GM19328 (cell line): ENCODE measurements around the gene SFTPD.
"Not testable (repeated sequence)": the region's sequence is repeated elsewhere in the genome, so short reads cannot be mapped to it uniquely, and the experiment has no call there.

Experiments used
- ATAC-seq: cut with Tn5 transposase; IDR thresholded peaks from one replicate; pipeline ENCODE4 v1.9.1; 2021; ENCODE audit warnings: mild to moderate bottlenecking, moderate library complexity; ENCODE audit not compliant: unreplicated experiment

Gene SFTPD

DNA sequence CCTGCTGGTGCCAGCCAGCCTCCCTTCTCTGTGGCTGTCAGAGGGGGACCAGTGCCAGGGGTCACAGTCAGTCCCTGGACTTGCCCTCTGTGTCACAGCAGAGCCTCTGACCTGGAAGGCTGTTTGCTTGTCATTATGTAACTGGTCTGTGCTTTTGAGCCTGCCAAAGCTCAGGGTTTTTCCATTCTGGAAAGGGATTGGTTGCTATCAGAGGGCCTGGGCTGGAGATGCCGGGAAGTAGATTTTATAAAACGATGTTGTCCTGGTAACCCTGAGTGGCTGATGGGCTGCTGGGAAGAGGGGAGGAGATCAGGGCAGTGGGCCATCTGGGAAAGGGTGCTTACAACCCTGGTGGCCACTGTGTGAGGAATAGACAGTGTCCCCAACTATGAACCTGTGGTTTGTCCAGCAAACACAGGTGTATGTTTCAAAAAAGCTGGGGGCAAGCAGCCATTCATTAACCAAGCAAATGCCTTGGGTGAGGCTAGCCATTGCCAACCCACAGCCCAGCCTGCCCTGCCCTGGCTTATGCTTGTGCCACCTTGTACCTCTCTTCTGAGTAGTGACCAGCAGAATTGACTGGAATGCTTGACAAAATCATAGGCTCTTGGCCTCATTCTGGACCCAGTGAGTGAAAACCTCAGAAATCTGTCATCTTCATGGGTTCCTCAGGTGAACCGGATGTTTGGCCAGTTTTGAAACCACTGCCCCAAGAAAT, 21.6 kb downstream of the SFTPD start:
- ATAC-seq, result no peak

GRCh38 chr10:79926037-79926436, 22.9 kb downstream of the SFTPD start:
- no peak for ATAC-seq

DNA sequence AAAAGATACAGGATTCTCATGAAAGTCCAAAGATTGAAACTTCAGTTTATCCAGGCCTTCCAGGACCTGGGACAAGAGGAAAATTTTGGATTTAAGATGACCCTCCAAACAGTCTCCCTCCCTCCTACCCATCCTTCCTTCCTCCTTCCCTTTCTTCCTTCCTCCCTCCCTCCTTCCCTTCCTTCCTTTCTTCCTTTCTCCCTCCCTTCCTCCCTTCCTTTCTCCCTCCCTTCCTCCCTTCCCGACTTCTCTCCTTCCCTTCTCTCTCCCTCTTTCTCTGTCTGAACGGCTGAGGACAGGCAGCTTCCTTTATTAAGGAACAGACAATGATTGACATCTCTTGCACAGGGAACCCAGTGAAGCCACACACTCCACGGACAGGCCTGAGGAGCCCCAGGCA, 23.3 kb downstream of the SFTPD start:
- no peak for ATAC-seq

DNA sequence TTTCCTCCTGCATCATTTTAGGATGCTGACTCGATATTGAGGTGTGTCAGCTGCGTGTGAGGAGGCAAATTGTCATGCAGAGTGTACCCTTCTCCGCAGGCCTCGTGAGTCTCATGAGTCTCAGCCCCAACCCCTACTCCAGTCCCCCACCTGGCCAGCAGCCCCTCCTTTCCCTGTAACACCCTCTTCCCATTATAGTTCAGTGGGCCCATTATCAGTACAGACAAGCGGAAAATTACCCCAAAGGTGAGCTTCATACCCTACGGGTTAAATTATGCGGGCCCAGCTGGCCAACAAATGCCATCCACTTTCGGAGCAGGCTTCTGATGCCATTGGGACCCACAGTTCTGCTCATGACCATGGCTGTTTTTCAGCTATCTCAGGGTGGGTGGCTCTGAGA, 25.2 kb downstream of the SFTPD start:
- ATAC-seq, result no peak

GRCh38 chr10:79923145-79923544, 25.8 kb downstream of the SFTPD start:
- ATAC-seq, result no peak

GRCh38 chr10:79922011-79922412, 26.9 kb downstream of the SFTPD start:
- not testable (repeated sequence) for ATAC-seq

- not testable (repeated sequence) for ATAC-seq
Observed at GRCh38 chr10:79915838-79916237, 33.1 kb downstream of the SFTPD start.

GRCh38 chr10:79914512-79914911, 34.4 kb downstream of the SFTPD start:
- ATAC-seq, result not testable (repeated sequence)

DNA sequence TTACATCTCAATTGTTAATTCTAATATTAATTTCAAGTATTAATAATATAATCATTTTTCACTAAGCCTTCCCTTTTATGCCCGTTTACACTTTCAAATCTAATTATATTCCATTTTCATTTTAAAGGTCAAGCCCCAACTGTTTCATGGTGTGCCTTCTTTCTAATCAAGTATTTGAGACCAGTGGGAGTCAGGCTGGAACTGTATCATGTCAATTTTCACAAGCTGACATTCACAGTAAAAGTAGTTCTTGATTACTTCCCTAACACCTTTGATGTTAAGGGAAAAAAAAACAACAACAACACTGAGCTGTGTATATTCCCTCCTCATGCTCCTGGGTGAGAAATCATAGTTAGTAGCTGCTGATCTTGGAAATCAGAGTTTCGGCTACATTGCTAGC, 38.1 kb downstream of the SFTPD start:
- ATAC-seq, result no peak

- ATAC-seq, result no peak
Observed at GRCh38 chr10:79910344-79910743, 38.6 kb downstream of the SFTPD start.

DNA sequence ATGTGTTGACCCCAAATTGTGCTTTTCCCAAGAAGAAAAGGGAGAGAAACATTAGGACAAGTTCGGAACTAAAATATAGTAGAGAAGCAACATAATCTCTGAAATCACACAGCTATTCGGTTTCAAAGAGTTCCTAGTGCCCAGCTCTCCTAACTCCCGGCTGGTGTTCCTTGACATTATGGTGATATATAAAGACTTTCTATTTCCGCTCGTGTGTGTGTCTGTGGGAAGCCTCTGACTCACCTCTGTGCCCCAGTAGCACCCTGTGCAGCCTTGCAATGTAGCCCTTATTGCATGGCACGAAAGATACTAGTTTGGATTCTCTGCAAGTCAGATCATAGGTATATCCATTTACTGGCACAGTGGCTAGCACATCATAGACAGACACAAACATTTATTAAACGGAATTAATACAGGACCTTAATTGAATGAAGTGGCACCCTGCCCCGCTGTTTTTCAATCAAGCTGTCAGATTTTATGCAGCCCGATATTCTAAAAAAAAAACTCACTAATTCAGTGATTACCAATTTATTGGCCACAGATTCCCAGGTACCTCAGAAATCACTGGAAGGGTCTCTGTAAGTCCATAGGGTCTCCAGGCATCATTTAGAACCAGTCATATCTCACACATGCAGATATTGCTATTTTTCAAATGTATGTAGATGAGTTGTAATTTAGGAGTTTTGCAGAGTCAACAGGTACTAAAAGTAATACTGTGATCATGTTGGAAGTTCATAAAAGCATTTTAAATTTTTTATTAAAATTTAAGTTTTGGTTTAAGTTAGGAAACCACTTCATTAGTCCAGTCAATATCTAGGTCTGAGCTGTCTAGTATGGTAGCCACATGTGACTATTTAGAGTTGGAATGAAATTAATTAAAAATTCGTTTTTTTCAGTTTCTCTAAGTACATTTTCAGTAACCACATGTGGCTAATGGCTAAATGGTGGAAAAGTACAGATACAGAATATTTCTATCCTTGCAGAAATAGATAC, 43.3 kb downstream of the SFTPD start:
- ATAC-seq, result no peak

- no peak for ATAC-seq
Observed at GRCh38 chr10:79904671-79905321, 44.1 kb downstream of the SFTPD start.

- ATAC-seq, result not testable (repeated sequence)
Observed at GRCh38 chr10:79901571-79901970, 47.3 kb downstream of the SFTPD start.

DNA sequence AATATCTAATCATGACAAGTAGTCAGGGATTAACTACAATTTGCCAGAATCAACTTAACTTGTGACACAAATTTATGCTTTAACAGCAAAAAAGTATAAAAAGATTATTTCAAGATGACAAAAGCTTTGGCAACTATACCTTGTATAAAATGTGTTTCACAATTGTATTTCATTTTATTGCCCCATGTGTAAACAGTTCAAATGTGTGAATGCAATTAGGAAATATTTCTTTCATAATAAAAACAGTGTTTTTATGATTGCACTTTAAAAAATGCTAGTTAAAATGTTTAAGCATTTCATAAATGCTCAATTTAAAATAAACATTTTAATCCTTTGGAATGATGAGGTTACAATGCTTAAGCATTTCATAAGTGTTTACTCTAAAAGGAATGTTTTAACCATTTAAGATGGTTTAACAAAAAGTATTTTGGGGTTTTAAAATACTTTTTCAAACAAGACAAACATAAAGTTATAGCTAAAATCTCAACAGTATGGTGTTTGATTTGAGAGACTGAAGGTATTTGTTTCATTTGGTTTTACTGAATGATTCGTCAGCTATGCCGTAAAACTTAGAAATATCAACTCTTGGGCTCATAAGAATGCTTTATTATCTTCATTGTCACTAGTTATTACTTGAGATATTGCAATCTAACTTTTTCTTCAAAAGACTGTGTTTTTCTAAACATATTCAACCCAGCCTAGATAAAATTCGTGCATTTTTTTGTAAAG, 50.1 kb downstream of the SFTPD start:
- ATAC-seq, result no peak

DNA sequence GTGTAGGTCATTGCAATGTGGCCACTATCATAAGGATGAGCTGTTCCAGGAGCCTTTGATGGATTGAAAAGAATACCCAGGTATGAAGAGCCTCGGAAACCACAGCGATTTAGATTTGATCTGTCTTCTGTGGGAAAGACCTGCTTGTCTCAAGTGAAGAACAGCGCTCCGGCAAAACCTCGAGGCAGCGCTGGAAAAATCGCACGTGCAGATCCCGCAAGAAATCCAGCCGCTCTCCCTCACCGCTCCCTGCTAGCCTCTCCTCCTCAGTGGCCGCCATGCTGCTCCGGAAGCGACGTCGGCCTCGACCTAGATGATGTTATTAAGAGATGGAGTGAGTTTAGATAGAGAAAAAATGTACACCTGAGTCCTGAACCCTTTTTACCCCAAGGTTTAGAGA, 56.0 kb downstream of the SFTPD start:
- ATAC-seq, result not testable (repeated sequence)

GRCh38 chr10:79890469-79890868, 58.4 kb downstream of the SFTPD start:
- ATAC-seq, result no peak

- not testable (repeated sequence) for ATAC-seq
Observed at GRCh38 chr10:79888984-79889383, 59.9 kb downstream of the SFTPD start.
